COLO829 (cell line): ENCODE measurements around the gene CTCF.

Experiments
- DNase-seq: peaks from one replicate; pipeline ENCODE4 v3.0.0; 2012; ENCODE audit warnings: low spot score

The CTCF gene

GRCh38 chr16:67679935-67680897 is 117.9 kb downstream of the CTCF start:
- no peak for DNase-seq

- DNase-seq = no peak
Observed at GRCh38 chr16:67683767-67684166, 121.4 kb downstream of the CTCF start.

- DNase-seq = no peak
Observed at GRCh38 chr16:67685388-67686112, 123.2 kb downstream of the CTCF start.
